Esophagus squamous epithelium (tissue), 5 donors: ENCODE results near the gene IFNA4. TPM values are rescaled to one million over a fixed set of nuclear protein-coding genes. Genes with fewer than 3 reads are reported as not detected.
"Not testable (repeated sequence)": the region's sequence is repeated elsewhere in the genome, so short reads cannot be mapped to it uniquely, and the experiment has no call there.

Experiments used
- DNase-seq: peaks from one replicate; lab custom pipeline; 2025; lab: John Stamatoyannopoulos, UW
- H3K27ac ChIP-seq, 4 donors: fragments of 200-600 bp; sonication (generic); one replicate each; pipeline ENCODE4 v1.5.1; 2016 to 2019; ENCODE audit warnings: mild to moderate bottlenecking in 1 of 4
- H3K27me3 ChIP-seq, 4 donors: fragments of 200-600 bp; sonication (generic); 1 replicate in 3 of 4; 2 replicates in 1 of 4; pipeline versions ENCODE4 v1.5.1 to v1.6.0; 2017 to 2021; ENCODE audit warnings: antibody characterized with exemption in 1 of 4
- H3K36me3 ChIP-seq, 3 donors: fragments of 200-600 bp; sonication (generic); one replicate each; pipeline ENCODE4 v1.5.1; 2016 to 2019
- H3K4me1 ChIP-seq, 3 donors: fragments of 200-600 bp; sonication (generic); one replicate each; pipeline ENCODE4 v1.5.1; 2017 to 2019
- H3K4me3 ChIP-seq, 4 donors: fragments of 200-600 bp; sonication (generic); 1 replicate in 3 of 4; 2 replicates in 1 of 4; pipeline ENCODE4 v1.5.1; 2016 to 2019; ENCODE audit warnings: mild to moderate bottlenecking in 2 of 4, moderate library complexity in 1 of 4
- H3K9me3 ChIP-seq, 3 donors: fragments of 200-600 bp; sonication (generic); one replicate each; pipeline ENCODE4 v1.5.1; 2016 to 2019
- POLR2A ChIP-seq, 4 donors: fragments of 450-650 bp; IDR thresholded peaks; one replicate each; pipeline ENCODE4 v1.6.1; 2017; ENCODE audit warnings: antibody characterized with exemption in 4 of 4, mild to moderate bottlenecking in 4 of 4, moderate library complexity in 3 of 4
- WGBS, 2 donors: methylation state at CpG; one replicate each; pipeline ENCODE4 v1.1.5; 2018; 5-methylcytosine and 5-hydroxymethylcytosine counted together
- intact Hi-C: fragments of 100-400 bp; cut with DNase I; formaldehyde crosslinking; loops from one replicate; pipeline ENCODE4 v1.15.0; 2022
- total RNA-seq, 4 donors: library from RNA; depleted of rRNA; stranded (reverse); fragments of >200 nt; gene quantifications; one replicate each; pipeline ENCODE4 v1.1.0, GENCODE V29; 2016
- TF ChIP-seq, protein P1 (sequence below), 6 experiments: fragments of 450-650 bp in 4 of 6; fragments of 200-600 bp in 2 of 6; sonication (generic) in 2 of 6; IDR thresholded peaks; one replicate each; pipeline ENCODE4 v1.5.1; 2016 to 2019; ENCODE audit warnings: antibody characterized with exemption in 6 of 6, mild to moderate bottlenecking in 4 of 6, moderate library complexity in 4 of 6
- donor health status: DM: yes; HTN: yes; CAD: no.

Gene IFNA4
- total RNA-seq, 4 donors from 2014 or later = not detected

DNA sequence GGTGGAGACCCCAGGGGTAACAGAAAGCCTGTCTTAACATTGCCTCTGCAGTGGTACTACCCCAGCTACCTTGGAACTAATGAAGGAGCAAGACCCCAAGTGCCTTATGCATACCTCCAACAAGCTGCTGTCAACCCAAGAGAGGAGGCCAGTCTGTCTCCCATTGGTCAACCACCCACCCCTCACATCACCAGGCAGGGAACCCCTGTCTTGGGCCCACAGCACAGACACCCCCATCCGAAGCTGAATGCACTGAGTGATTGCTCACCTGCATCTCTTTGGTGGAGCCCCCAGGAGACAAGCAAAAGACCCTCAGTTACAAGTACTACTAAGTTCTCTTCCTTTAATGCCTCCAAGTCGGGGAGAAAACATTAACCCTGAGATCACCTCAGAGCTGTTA is 24.8 kb upstream of the IFNA4 start:
- H3K36me3 ChIP-seq, H3K27me3 ChIP-seq, intact Hi-C loops, DNase-seq, H3K27ac ChIP-seq, H3K4me1 ChIP-seq, H3K9me3 ChIP-seq, H3K4me3 ChIP-seq: not testable (repeated sequence)
- 60 to 100% methylated on average over 1 of the region's 2 CpGs for WGBS, 2 donors

DNA sequence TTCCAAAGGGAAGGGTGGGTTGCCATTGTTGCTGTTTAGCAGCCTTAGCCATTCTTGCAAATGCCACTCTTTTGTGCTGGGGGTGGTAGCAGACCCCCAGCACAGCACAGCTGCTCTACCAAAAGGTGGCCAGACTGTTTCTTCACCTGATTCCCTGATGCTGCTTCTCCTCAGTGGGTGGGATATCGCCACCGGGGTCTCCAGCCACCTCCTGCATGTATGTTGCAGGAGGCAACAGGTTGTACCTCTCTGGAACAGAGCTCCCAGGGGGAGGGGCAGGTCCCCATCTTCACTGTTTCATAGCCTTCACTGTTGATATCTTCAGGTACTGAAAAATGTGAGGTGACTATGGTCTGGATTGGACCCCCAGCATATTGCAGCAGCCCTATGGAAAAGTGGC is 23.4 kb upstream of the IFNA4 start:
- H3K4me3 ChIP-seq, H3K9me3 ChIP-seq, H3K27me3 ChIP-seq, H3K27ac ChIP-seq, H3K36me3 ChIP-seq, intact Hi-C loops, DNase-seq, H3K4me1 ChIP-seq: not testable (repeated sequence)
- 76 to 80% methylated on average over 1 to 2 of the region's 2 CpGs for WGBS, 2 donors

DNA sequence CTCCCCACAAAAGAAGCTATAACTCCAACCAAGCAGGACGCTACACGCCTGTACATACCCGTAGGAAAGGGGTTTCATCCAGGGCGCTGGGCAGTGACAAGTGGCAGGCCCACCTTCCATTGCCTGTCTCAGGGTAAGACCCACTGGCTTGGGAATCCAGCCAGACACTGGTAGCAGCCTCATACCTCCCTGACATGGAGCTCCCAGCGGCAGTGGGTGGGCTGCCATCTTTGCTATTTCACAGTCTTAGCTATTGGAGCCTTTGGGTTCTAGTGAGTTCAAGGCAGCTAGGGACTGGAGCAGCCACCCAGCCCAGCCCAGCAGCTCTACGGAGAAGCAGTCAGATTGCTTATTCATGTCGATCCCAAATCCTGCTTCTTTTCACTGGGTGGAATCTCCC is 22.9 kb upstream of the IFNA4 start:
- no peak for TF ChIP-seq POLR2A (IDR thresholded peaks at IDR 0.05)
- TF ChIP-seq, protein P1, sequence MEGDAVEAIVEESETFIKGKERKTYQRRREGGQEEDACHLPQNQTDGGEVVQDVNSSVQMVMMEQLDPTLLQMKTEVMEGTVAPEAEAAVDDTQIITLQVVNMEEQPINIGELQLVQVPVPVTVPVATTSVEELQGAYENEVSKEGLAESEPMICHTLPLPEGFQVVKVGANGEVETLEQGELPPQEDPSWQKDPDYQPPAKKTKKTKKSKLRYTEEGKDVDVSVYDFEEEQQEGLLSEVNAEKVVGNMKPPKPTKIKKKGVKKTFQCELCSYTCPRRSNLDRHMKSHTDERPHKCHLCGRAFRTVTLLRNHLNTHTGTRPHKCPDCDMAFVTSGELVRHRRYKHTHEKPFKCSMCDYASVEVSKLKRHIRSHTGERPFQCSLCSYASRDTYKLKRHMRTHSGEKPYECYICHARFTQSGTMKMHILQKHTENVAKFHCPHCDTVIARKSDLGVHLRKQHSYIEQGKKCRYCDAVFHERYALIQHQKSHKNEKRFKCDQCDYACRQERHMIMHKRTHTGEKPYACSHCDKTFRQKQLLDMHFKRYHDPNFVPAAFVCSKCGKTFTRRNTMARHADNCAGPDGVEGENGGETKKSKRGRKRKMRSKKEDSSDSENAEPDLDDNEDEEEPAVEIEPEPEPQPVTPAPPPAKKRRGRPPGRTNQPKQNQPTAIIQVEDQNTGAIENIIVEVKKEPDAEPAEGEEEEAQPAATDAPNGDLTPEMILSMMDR (IDR thresholded peaks at IDR 0.05) = no peak
- no peaks in the 10 kb centered on the region for H3K36me3 ChIP-seq
- no peak overlapping the region for H3K4me3 ChIP-seq
- DNase-seq = no peak
- H3K27ac ChIP-seq = no peak overlapping the region
- 77 to 94% methylated on average over 6 to 7 of the region's 7 CpGs for WGBS, 2 donors
- H3K9me3 ChIP-seq = no peaks in the 10 kb centered on the region
- intact Hi-C loops = no loop called here
- H3K4me1 ChIP-seq = no peaks in the 10 kb centered on the region
- H3K27me3 ChIP-seq = no peaks in the 10 kb centered on the region

DNA sequence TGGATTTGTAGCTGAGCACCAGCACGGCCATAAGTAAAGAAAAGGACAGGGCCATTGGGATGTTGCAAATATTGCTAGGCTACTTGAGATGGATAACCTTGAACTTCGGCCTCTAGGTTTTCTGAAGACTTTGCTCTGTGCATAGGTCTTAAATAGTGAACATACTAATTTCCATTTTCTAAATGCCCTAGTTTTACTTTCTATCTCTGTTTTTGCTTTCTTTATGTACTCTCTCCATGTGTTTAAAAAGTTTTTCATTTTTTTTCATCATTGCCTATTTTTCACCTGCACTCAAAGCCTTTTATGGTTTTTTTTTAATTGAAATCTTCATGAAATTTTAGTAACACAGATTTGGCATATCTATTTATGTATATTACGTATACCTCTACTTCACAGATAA is 19.7 kb upstream of the IFNA4 start, which contains the start of gene IFNA10:
TSS of gene IFNA10 (minus strand) at position 101 of the 400 bp plus-strand sequence. CDS start at position 55, 46 bp downstream.
- H3K9me3 ChIP-seq, H3K36me3 ChIP-seq, H3K27ac ChIP-seq, H3K4me1 ChIP-seq, H3K27me3 ChIP-seq, intact Hi-C loops, H3K4me3 ChIP-seq, DNase-seq: not testable (repeated sequence)
- 81 to 91% methylated on average over 3 of the region's 3 CpGs for WGBS, 2 donors

DNA sequence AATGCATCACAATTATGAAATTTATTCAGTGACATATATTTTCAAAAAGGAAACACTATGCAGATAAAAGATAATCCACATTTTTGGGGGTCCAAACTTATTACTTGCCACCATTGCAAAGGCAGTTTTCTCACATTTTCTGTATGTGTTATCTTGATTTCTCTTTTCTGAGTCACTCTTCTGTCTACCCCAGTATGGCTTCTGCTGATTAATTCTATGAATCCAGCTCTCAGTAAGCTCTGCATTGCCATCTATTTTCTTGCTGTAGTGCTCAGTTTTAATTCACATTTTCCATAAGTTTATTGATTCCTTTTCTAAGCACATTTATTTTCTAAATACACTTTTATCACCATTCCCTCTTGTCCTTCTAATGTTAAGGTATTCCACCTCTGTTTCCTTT is 17.8 kb upstream of the IFNA4 start:
- H3K27me3 ChIP-seq = no peaks in the 10 kb centered on the region
- DNase-seq = no peak
- H3K9me3 ChIP-seq = no peaks in the 10 kb centered on the region
- no peaks in the 10 kb centered on the region for H3K4me1 ChIP-seq
- no peaks in the 10 kb centered on the region for H3K36me3 ChIP-seq
- no peak overlapping the region for H3K4me3 ChIP-seq
- TF ChIP-seq, protein P1 (IDR thresholded peaks at IDR 0.05) = no peak
- no peak for TF ChIP-seq POLR2A (IDR thresholded peaks at IDR 0.05)
- no peak overlapping the region for H3K27ac ChIP-seq
- intact Hi-C loops = no loop called here

DNA sequence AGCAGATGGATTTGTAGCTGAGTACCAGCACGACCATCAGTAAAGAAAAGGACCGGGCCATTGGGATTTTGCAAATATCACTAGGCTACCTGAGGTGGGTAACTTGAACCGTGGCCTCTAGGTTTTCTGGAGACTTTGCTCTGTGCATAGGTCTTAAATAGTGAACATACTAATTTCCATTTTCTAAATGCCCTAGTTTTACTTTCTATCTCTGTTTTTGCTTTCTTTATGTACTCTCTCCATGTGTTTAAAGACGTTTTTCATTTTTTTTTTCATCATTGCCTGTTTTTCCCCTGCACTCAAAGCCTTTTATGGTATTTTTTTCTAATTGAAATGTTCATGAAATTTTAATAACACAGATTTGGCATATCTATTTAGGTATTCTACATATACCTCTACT is 14.7 kb upstream of the IFNA4 start, which contains the start of gene IFNA7:
TSS of gene IFNA7 (minus strand) at position 101 of the 400 bp plus-strand sequence. CDS start at position 61, 40 bp downstream.
- H3K27ac ChIP-seq, H3K9me3 ChIP-seq, DNase-seq, intact Hi-C loops, H3K4me3 ChIP-seq, H3K36me3 ChIP-seq, H3K27me3 ChIP-seq, H3K4me1 ChIP-seq: not testable (repeated sequence)
- WGBS, 2 donors = 57 to 63% methylated on average over 4 of the region's 4 CpGs

DNA sequence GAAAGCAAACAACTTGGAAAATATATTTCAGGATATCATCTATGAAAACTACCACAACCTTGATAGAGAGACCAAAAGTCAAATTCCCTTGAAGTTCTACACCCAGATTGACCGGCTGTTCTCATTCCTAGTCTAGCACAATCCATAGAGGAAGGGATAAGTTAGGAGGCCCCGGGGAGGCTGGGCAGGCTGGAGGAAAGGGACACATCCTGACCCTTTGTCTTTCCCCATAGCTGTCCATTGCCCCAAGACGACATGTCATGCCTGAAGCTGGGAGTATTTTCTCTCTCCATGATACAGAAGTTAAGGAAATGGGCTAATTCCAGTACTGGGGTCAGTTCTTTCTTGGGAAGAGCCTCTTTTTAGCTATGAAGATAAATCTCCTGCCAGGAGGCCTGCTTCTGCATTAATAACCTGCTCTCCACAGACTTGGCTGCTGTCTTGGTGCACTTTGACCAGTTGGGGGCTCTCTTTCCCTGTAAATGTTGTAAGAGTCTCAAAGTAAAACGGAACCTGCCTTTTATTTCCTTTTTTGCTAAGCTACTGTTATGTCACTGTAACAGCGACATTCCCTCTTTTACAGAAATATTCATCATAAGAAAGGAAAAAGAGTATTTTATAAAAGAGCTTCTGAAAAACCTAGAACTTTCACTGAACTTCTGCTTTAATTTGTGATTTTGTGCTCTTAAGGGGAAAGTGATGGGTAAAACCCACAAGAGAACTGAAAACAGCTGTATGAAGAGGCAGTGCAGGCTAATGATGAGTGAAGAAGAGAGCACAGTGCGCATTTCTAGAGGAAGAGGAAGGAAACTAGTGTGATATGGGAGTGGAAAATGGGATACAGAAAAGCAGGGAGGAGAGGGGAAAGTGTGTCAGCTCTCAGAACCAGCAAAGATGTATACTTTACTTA is 7.7 kb upstream of the IFNA4 start:
- 30 to 35% methylated on average over 6 of the region's 6 CpGs for WGBS, 2 donors
- H3K9me3 ChIP-seq, H3K27me3 ChIP-seq, intact Hi-C loops, H3K27ac ChIP-seq, H3K4me3 ChIP-seq, H3K36me3 ChIP-seq, H3K4me1 ChIP-seq, DNase-seq: not testable (repeated sequence)
- TF ChIP-seq, protein P1 (IDR thresholded peaks at IDR 0.05) = peak in 4 of 6 experiments; percentile 24 to 52 (median 48)
